Hindlimb muscle (tissue), 1 donor: ENCODE data around the gene WDR41. TPM values are rescaled to one million over a fixed set of nuclear protein-coding genes. Genes with fewer than 3 reads are reported as not detected.
"Not testable (repeated sequence)": the region's sequence is repeated elsewhere in the genome, so short reads cannot be mapped to it uniquely, and the experiment has no call there.

Experiments used
- DNase-seq: peaks from one replicate; pipeline ENCODE4 v3.0.0-alpha.2; 2013
- polyA plus RNA-seq: library from polyadenylated mRNA; unstranded; fragments of 120-200 nt; gene quantifications from one replicate; pipeline ENCODE4 v1.2.1, GENCODE V29; 2013; ENCODE audit not compliant: insufficient read length

WDR41 gene
- polyA plus RNA-seq, 1 donor = 37.0 TPM

GRCh38 chr5:77398896-77399295 lies 93.2 kb downstream of the WDR41 start:
- no peak for DNase-seq

DNA sequence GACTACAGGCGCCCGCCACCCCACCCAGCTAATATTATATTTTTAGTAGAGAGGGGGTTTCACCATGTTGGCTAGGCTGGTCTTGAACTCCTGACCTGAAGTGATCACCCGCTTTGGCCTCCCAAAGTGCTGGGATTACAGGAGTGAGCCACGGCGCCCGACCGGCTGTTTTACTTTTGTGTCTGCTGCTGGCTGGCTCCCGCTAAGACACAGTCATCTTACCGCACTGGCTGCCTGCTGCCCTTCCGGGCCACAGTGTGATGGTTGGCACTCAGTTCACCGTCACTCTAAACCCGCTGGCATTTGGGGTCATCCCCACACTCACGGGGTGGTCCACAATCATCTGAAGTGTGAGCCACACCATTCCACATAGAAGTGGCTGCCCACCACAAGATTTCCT lies 93.7 kb downstream of the WDR41 start:
- DNase-seq = no peak

GRCh38 chr5:77397686-77398292 lies 94.3 kb downstream of the WDR41 start:
- no peak for DNase-seq

DNA sequence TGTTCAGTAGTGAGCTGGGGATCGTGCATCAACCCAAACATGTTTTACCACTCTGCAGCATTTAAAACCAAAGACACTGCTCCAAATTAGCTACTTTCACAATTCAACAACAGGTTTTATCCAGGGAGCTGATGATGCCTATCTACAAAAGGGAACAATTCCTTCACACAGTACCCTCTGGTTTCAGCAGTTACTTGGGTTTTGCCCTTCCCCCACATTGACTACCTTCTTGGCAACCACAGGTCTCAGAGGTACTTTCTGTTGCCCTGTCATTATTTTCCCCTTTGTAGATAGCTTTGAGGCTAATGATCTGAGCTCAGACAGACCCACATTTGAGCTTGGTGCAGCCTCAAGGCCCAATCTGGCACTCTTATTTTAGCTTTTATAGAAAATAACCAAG lies 96.1 kb downstream of the WDR41 start:
- no peak for DNase-seq

DNA sequence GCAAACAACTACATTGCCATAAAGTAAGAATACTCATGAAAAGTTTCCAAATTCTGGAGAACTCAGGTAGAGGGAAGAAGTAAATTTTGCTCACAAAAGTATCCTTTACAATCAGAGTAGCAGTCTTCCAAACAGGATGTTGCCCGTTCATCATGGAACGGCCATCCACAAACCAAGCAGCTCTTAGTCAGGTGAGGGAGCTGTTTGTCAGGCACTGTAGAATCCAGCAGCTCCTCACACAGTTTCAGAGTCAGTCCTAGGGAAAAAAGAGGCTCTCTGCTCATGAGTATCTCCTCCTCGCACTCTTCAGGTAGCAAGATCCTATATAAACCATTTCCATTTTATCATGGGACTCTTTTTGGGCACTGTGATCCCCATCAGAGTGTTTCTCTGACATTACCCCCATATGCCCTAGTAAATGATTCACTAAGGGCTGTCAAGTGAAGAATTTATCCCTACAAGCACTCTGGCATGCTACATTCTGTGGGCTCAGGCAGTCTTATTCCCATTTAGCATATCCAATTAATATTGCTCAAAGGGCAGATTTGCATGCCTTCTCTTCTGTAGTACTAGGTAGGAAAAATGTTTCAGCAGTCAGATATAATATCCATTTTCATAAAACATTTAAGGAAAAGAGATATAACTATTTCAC lies 97.9 kb downstream of the WDR41 start:
- DNase-seq = no peak

GRCh38 chr5:77391240-77391765 lies 100.8 kb downstream of the WDR41 start:
- DNase-seq = no peak

DNA sequence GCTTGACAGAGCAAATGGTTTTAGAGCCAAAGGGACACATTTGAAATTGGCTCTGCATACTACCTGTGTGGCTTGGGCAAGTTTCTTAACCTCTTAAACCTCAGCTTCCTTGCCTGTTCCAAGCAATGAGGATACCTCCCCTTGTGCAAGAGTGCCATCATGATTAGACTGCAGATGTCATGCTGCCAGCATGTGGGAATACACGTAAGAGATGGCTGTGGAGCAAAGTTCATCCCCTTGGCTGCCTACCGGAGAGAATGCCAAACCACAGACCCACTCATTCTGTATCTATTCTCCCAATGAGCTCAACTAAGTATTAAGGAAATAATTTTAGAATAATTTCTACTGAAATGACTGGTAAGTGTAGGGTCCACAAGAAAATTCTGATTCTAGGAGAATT lies 101.3 kb downstream of the WDR41 start:
- DNase-seq = no peak

- DNase-seq = no peak
Measured at GRCh38 chr5:77390221-77390620, 101.9 kb downstream of the WDR41 start.

DNA sequence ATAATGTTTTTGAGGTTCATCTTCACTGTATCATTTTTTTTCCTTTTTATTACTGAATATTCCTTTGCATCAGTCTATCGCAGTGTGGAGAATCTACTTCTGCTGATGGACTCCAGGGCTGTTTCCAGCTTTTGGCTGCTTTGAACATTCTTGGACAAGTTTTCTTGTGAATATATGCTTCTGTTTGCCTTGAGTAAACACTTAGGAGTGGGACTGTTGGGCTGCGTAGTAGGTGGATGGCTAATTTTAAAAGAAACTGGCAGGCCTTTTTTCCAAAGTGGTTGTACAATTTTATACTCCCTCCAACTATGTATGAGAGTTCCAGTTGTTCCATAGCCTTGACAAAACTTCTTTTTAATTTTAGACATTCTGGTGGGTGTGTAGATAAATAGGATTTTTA lies 102.4 kb downstream of the WDR41 start:
- no peak for DNase-seq

DNA sequence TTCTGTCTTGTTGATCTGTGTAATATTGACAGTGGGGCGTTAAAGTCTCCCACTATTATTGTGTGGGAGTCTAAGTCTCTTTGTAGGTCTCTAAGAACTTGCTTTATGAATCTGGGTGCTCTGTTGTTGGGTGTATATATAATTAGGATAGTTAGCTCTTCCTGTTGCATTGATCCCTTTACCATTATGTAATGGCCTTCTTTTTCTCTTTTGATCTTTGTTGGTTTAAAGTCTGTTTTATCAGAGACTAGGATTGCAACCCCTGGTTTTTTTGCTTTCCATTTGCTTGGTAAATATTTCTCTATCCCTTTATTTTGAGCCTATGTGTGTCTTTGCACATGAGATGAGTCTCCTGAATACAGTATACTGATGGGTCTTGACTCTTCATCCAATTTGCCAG lies 105.8 kb downstream of the WDR41 start:
- not testable (repeated sequence) for DNase-seq

- not testable (repeated sequence) for DNase-seq
Measured at GRCh38 chr5:77383336-77383735, 108.8 kb downstream of the WDR41 start.

Other genes starting within 250 kb of the WDR41 start
- gene OTP, start 146.4 kb upstream of the WDR41 start, polyA plus RNA-seq = not detected